GM12878 (cell line): Measurements from ENCODE around the gene THSD4.

Experiments used
- MYC ChIP-seq: IDR thresholded peaks from 2 replicates; pipeline ENCODE4 v1.6.1; 2011; ENCODE audit warnings: mild to moderate bottlenecking, low read length, moderate library complexity, inconsistent platforms; ENCODE audit not compliant: insufficient read depth, insufficient replicate concordance, insufficient read length, severe bottlenecking
- RAD21 ChIP-seq: IDR thresholded peaks from 2 replicates; pipeline ENCODE4 v1.6.1; 2011; ENCODE audit warnings: mild to moderate bottlenecking, low read depth, low read length, moderate library complexity; ENCODE audit not compliant: insufficient read depth
- RELB ChIP-seq: fragments of 450-650 bp; IDR thresholded peaks from 2 replicates; pipeline ENCODE4 v1.6.1; 2017; ENCODE audit warnings: low read depth, mild to moderate bottlenecking, moderate library complexity
- SIN3A ChIP-seq: IDR thresholded peaks from 2 replicates; pipeline ENCODE4 v1.6.1; 2012; ENCODE audit warnings: low read depth, low read length, improper control_type of control experiment
- TARDBP ChIP-seq: IDR thresholded peaks from 2 replicates; pipeline ENCODE4 v1.6.1; 2016; ENCODE audit warnings: borderline replicate concordance

GRCh38 chr15:71149646-71150557 lies 34.6 kb downstream of the THSD4 start:
- TF ChIP-seq TARDBP: no peak
- TF ChIP-seq SIN3A: no peak
- no peak for TF ChIP-seq RELB
- no peak for TF ChIP-seq RAD21
- no peak for TF ChIP-seq MYC
